SK-N-SH (cell line): ENCODE measurements around the gene SLC22A15. TPM values are rescaled to one million over a fixed set of nuclear protein-coding genes. Genes with fewer than 3 reads are reported as not detected.

Experiments
- CTCF ChIA-PET: fragments of 300-600, 350-600 bp; formaldehyde crosslinking; extraction: SDS; loops from one replicate; lab custom pipeline; 2021; lab: Yijun Ruan, JAX
- POLR2A ChIA-PET: fragments of 350-600 bp; sonication (Branson Sonifier 250); formaldehyde crosslinking; extraction: SDS; loops from one replicate; lab custom pipeline; 2020; ENCODE audit warnings: antibody characterized with exemption, inconsistent platforms; lab: Yijun Ruan, JAX
- DNase-seq: peaks from one replicate; pipeline ENCODE4 v3.0.0; 2012
- H2AFZ ChIP-seq: fragments of 200-600 bp; sonication (generic); 2 replicates; pipeline ENCODE4 v1.8.1; 2016; ENCODE audit warnings: antibody characterized with exemption, mild to moderate bottlenecking, low read depth
- H3F3A ChIP-seq: fragments of 200-600 bp; sonication (generic); replicated peaks from 2 replicates; pipeline ENCODE3; 2016; ENCODE audit warnings: antibody characterized with exemption, mild to moderate bottlenecking; ENCODE audit not compliant: insufficient read depth
- H3K27ac ChIP-seq, 2 experiments: fragments of 200-500 bp in 1 of 2; fragments of 200-600 bp in 1 of 2; sonication (Bioruptor generic) in 1 of 2; sonication (generic), shearing (Covaris generic) in 1 of 2; 2 replicates each; pipeline versions ENCODE4 v1.5.1 to v1.6.1; 2014 to 2016; ENCODE audit warnings: low read depth in 2 of 2, inconsistent platforms in 1 of 2, low read length in 1 of 2, mild to moderate bottlenecking in 1 of 2, mixed read lengths in 1 of 2
- H3K27me3 ChIP-seq: fragments of 200-600 bp; sonication (generic), shearing (Covaris generic); 2 replicates; pipeline ENCODE4 v1.6.1; 2016; ENCODE audit warnings: mixed run types; ENCODE audit not compliant: insufficient read depth
- H3K36me3 ChIP-seq, 2 experiments: fragments of 200-500 bp in 1 of 2; fragments of 200-600 bp in 1 of 2; sonication (Bioruptor generic) in 1 of 2; sonication (generic) in 1 of 2; replicated peaks in 1 of 2; 2 replicates each; pipeline versions ENCODE3 to v1.5.1; 2014 to 2016; ENCODE audit warnings: low read length in 1 of 2, mild to moderate bottlenecking in 1 of 2; ENCODE audit not compliant: insufficient read depth in 2 of 2, control insufficient read depth in 1 of 2
- H3K4me1 ChIP-seq, 2 experiments: fragments of 200-500 bp in 1 of 2; fragments of 200-600 bp in 1 of 2; sonication (Bioruptor generic) in 1 of 2; sonication (generic), shearing (Covaris generic) in 1 of 2; 2 replicates each; pipeline versions ENCODE4 v1.5.1 to v1.6.1; 2014 to 2016; ENCODE audit warnings: low read depth in 1 of 2, low read length in 1 of 2, mixed run types in 1 of 2; ENCODE audit not compliant: insufficient read depth in 2 of 2, control insufficient read depth in 1 of 2
- H3K4me2 ChIP-seq: fragments of 200-600 bp; sonication (generic), shearing (Covaris generic); 2 replicates; pipeline ENCODE4 v1.6.1; 2017; ENCODE audit warnings: mixed run types
- H3K4me3 ChIP-seq, 2 experiments: fragments of 200-500 bp in 1 of 2; fragments of 200-600 bp in 1 of 2; sonication (Bioruptor generic) in 1 of 2; sonication (generic), shearing (Covaris generic) in 1 of 2; 2 replicates each; pipeline versions ENCODE4 v1.5.1 to v1.8.1; 2014 to 2016; ENCODE audit warnings: low read depth in 2 of 2, inconsistent platforms in 1 of 2, low read length in 1 of 2, mild to moderate bottlenecking in 1 of 2, mixed read lengths in 1 of 2, moderate library complexity in 1 of 2
- H3K79me2 ChIP-seq: fragments of 200-600 bp; sonication (generic); 2 replicates; pipeline ENCODE4 v1.8.1; 2017; ENCODE audit warnings: mild to moderate bottlenecking; ENCODE audit not compliant: insufficient read depth
- H3K9ac ChIP-seq: fragments of 200-600 bp; sonication (generic); 2 replicates; pipeline ENCODE4 v1.6.1; 2017; ENCODE audit warnings: mixed run types
- H3K9me2 ChIP-seq: fragments of 200-600 bp; sonication (generic); 2 replicates; pipeline ENCODE4 v1.6.1; 2017; ENCODE audit warnings: mixed run types
- H3K9me3 ChIP-seq: fragments of 200-600 bp; sonication (generic); 2 replicates; pipeline ENCODE4 v1.6.1; 2017; ENCODE audit warnings: mixed run types, mild to moderate bottlenecking, moderate library complexity
- H4K20me1 ChIP-seq: fragments of 200-600 bp; sonication (generic); 2 replicates; pipeline ENCODE4 v1.6.1; 2017; ENCODE audit warnings: mild to moderate bottlenecking, mixed run types; ENCODE audit not compliant: insufficient read depth
- EP300 ChIP-seq, 2 experiments: IDR thresholded peaks; 2 replicates each; pipeline versions ENCODE4 v1.4.0 to v1.6.1; 2012; ENCODE audit warnings: borderline replicate concordance in 1 of 2, low read depth in 1 of 2, low read length in 1 of 2
- FOSL2 ChIP-seq: IDR thresholded peaks from 2 replicates; pipeline ENCODE4 v1.4.0; 2012; ENCODE audit warnings: low read depth, mild to moderate bottlenecking, moderate library complexity, borderline replicate concordance
- FOXJ3 ChIP-seq: sonication (generic); formaldehyde crosslinking; IDR thresholded peaks from 2 replicates; pipeline ENCODE4 v1.5.1; 2020; ENCODE audit warnings: mild to moderate bottlenecking, missing genetic modification reagents
- FOXM1 ChIP-seq: IDR thresholded peaks from 2 replicates; pipeline ENCODE4 v1.4.0; 2012; ENCODE audit warnings: low read depth, mild to moderate bottlenecking
- JUND ChIP-seq: IDR thresholded peaks from 2 replicates; pipeline ENCODE4 v1.4.0; 2012
- MEF2A ChIP-seq: IDR thresholded peaks from 2 replicates; pipeline ENCODE4 v1.4.0; 2012; ENCODE audit warnings: low read depth, borderline replicate concordance
- MXI1 ChIP-seq: IDR thresholded peaks from 2 replicates; pipeline ENCODE4 v1.6.1; 2012; ENCODE audit warnings: mild to moderate bottlenecking, low read depth, low read length, improper control_type of control experiment
- NFIC ChIP-seq: IDR thresholded peaks from 2 replicates; pipeline ENCODE4 v1.4.0; 2012; ENCODE audit warnings: borderline replicate concordance
- NRF1 ChIP-seq: IDR thresholded peaks from 2 replicates; pipeline ENCODE4 v1.6.1; 2012; ENCODE audit warnings: low read depth, mild to moderate bottlenecking, low read length
- PBX3 ChIP-seq: IDR thresholded peaks from 2 replicates; pipeline ENCODE4; 2012
- RFX5 ChIP-seq: IDR thresholded peaks from 2 replicates; pipeline ENCODE4 v1.6.1; 2012; ENCODE audit warnings: mild to moderate bottlenecking, improper control_type of control experiment, low read length
- RXRA ChIP-seq: IDR thresholded peaks from 2 replicates; pipeline ENCODE4 v1.4.0; 2012; ENCODE audit warnings: low read depth, mild to moderate bottlenecking, borderline replicate concordance
- SMC3 ChIP-seq: IDR thresholded peaks from 2 replicates; pipeline ENCODE4 v1.6.1; 2012; ENCODE audit warnings: low read depth, low read length, improper control_type of control experiment
- TAF1 ChIP-seq: IDR thresholded peaks from 2 replicates; pipeline ENCODE4 v1.6.1; 2012; ENCODE audit warnings: low read depth, mild to moderate bottlenecking, low read length, moderate library complexity, borderline replicate concordance
- TEAD4 ChIP-seq: IDR thresholded peaks from 2 replicates; pipeline ENCODE4 v1.4.0; 2012; ENCODE audit warnings: mild to moderate bottlenecking, borderline replicate concordance; ENCODE audit not compliant: insufficient read depth
- USF1 ChIP-seq: IDR thresholded peaks from 2 replicates; pipeline ENCODE4 v1.4.0; 2012; ENCODE audit warnings: low read depth, borderline replicate concordance
- ZBTB33 ChIP-seq: IDR thresholded peaks from 2 replicates; pipeline ENCODE4 v1.4.0; 2012; ENCODE audit warnings: low read depth, borderline replicate concordance
- WGBS: methylation state at CpG from one replicate; pipeline ENCODE4 v1.1.6; 2017; ENCODE audit warnings: low lambda C conversion rate; 5-methylcytosine and 5-hydroxymethylcytosine counted together
- polyA plus RNA-seq, 3 experiments: library from polyadenylated mRNA; depleted of rRNA; stranded (reverse); fragments of >200 nt; gene quantifications; 2 replicates each; pipeline ENCODE4 v1.2.3, GENCODE V29; 2012
- TF ChIP-seq, protein P1 (sequence below): IDR thresholded peaks from 2 replicates; pipeline ENCODE4 v1.4.0; 2012; ENCODE audit warnings: low read depth
- TF ChIP-seq, protein P2 (sequence below): fragments of 150-350 bp; IDR thresholded peaks from 2 replicates; pipeline ENCODE4 v1.6.1; 2016; ENCODE audit warnings: mild to moderate bottlenecking, low read depth, low read length

The SLC22A15 gene
- polyA plus RNA-seq, 1 of the 3 experiments (the other 2 are of a cell fraction), result 0.13 TPM

GRCh38 chr1:116096013-116096618, 119.8 kb downstream of the SLC22A15 start:
- Histone ChIP-seq H3K27me3 (no peaks in the 10 kb centered on the region), H3K79me2 (no peaks in the 10 kb centered on the region), H3K4me2 (no peak overlapping the region), H3K36me3 (no peaks in the 10 kb centered on the region), H3K9me3 (no peaks in the 10 kb centered on the region), H2AFZ (no peak overlapping the region), H3K4me3 (no peak overlapping the region), H3F3A (no peaks in the 10 kb centered on the region), H3K9me2 (peaks cover 3% of the 10 kb centered on the region; the same call in 1 of the 2 replicates), H4K20me1 (no peaks in the 10 kb centered on the region), H3K9ac (no peak overlapping the region), H3K27ac (no peak overlapping the region), H3K4me1 (no peaks in the 10 kb centered on the region)
- 0% methylated on average over 1 of the region's 1 CpG for WGBS
- TF ChIP-seq RFX5, result no peak
- TF ChIP-seq, protein P1, sequence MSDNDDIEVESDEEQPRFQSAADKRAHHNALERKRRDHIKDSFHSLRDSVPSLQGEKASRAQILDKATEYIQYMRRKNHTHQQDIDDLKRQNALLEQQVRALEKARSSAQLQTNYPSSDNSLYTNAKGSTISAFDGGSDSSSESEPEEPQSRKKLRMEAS, result no peak
- TF ChIP-seq NFIC, result no peak
- TF ChIP-seq, protein P2, sequence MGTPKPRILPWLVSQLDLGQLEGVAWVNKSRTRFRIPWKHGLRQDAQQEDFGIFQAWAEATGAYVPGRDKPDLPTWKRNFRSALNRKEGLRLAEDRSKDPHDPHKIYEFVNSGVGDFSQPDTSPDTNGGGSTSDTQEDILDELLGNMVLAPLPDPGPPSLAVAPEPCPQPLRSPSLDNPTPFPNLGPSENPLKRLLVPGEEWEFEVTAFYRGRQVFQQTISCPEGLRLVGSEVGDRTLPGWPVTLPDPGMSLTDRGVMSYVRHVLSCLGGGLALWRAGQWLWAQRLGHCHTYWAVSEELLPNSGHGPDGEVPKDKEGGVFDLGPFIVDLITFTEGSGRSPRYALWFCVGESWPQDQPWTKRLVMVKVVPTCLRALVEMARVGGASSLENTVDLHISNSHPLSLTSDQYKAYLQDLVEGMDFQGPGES, result no peak
- TF ChIP-seq MXI1, result no peak
- TF ChIP-seq JUND, result no peak
- no peak for TF ChIP-seq SMC3
- TF ChIP-seq MEF2A, result no peak
- no peak for TF ChIP-seq FOSL2
- no peak for TF ChIP-seq PBX3
- TF ChIP-seq TAF1, result no peak
- TF ChIP-seq RXRA, result no peak
- TF ChIP-seq EP300 (IDR thresholded peaks at IDR 0.05; ENCODE audit: borderline replicate concordance in 1 of 2, low read depth in 1 of 2, low read length in 1 of 2), result no peak
- TF ChIP-seq ZBTB33, result no peak
- no peak for TF ChIP-seq FOXM1
- no peak for TF ChIP-seq TEAD4
- no peak for TF ChIP-seq USF1
- no peak for TF ChIP-seq FOXJ3 (CRISPR knock-in tag)
- no peak for TF ChIP-seq NRF1
- CTCF ChIA-PET, result interaction anchor here (0.7 to 0.9 kb wide), 2 partner anchors 67 to 264 kb away, joined by 3 to 4 read pairs; no protein-coding TSS in a partner anchor
- POLR2A ChIA-PET, result no interaction called here
- DNase-seq, result no peak
